C4-2B (cell line): ENCODE measurements around the gene PRODH.

ENCODE experiments used
- CTCF ChIP-seq: fragments of 450-650 bp; conservative IDR thresholded peaks from 2 replicates; pipeline ENCODE4 v1.5.1; 2017; ENCODE audit warnings: mild to moderate bottlenecking
- ZFX ChIP-seq: fragments of 450-650 bp; IDR thresholded peaks from 2 replicates; pipeline ENCODE4 v1.6.1; 2017

GRCh38 chr22:18909556-18909955 lies 26.5 kb downstream of the PRODH start:
- TF ChIP-seq CTCF (no peak), ZFX (no peak)
